GM19035 (cell line): ENCODE measurements around the gene RSPH1.

ENCODE experiments used
- ATAC-seq: cut with Tn5 transposase; IDR thresholded peaks from one replicate; pipeline ENCODE4 v1.9.1; 2021; ENCODE audit not compliant: unreplicated experiment

Gene RSPH1

DNA sequence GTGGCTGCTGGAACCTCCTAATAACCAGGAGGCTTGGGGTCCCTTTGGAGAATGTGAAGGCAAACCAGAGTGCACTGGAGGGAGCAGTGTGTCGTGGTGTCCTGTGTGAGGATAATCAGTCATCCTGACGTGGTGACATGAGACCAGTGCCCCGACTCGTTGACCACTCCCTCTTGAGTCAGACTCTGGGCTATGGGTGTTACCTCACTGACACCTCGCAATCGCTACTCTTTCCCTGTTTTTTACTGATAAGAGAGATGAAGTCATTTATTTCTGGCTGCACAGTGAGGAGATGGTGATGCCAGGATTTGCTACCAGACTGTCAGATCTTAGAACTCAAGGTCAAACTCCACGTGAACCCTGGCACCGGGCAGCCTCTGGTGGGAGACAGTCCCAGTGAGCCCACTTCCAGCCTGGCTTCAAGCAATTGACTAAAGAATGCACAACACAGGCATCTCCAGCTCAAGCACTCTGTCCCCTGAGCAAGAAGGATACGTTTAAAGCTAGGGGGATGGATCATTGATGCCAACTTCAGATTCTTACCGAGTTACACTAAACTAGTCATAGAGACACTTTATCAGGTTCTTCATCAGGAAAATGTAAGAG is 62.0 kb downstream of the RSPH1 start:
- no peak for ATAC-seq

DNA sequence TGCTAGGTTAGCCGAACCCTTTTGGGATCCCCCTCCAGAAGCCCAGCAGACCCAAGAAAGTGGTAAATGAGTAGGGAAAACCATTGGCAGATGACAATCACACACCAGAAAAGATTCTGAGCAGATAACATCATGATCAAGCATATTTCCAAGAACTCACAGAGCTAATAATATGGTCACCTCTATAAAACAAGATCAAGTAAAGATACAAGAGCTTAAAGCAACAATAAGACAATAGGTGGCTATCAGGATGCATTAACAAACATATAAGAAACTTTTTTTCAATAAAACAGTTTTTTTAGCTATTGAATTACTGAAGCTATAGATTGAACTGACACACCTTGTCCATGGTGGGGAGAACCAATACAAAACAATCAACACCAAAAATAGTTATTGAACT is 63.3 kb downstream of the RSPH1 start:
- no peak for ATAC-seq

DNA sequence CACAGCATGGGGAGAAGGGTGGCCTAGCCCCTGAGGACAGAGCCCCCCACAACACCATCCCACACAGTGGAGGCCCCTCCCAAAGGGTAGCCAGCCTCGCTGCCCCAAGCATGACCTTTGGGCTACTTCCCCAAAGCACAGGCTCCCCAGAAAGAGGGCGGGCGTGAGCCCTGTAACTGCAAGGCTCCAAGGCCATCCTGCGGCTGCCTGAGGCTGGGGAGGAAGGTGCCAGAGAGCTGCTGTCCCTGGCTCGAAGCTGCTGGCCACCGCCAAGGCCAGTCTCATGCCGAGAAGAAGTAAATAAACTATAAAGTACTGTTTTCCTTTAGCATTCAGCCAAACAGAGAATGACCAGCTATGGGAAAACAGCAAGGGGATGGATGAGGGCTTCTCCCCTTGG is 64.8 kb downstream of the RSPH1 start:
- ATAC-seq, result no peak

DNA sequence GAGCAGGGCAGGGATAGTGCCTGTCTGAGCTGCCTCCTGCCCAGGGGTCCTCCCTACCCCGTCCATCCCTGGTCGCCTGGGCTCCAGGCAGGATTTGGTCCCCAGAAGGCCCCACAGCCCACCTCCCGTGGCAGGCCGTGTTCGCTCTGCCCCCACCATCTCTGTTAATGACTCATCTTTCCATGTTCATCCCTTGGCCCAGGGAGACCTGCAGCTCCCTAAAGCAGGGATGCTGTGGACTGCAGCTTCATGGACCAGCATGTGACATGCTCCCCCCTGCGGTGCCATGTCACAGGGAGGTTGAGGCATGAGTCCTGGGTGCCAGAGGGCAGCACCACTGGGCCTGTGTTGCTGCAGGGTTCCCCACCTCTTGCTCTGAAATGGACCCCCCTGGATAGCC is 65.5 kb downstream of the RSPH1 start:
- ATAC-seq, result no peak

DNA sequence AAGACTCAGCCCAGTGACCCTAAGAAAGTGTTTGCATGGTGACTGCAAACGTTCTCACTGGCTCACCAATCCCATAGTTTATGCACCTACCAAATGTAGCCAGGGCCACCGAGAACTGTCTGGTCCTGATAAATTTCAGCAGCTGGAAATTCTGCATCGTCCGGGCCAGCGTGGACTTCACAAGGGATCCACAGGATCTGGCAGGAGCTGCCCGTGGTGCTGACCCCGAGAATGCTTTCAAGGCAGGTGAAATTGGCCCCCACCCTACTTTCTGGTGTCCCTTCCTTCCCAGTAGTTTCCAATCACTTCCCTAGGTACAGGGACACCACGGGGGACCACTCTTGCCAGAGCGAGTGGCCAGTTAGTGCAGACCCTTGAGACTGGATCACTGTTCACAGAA is 66.2 kb downstream of the RSPH1 start:
- no peak for ATAC-seq

DNA sequence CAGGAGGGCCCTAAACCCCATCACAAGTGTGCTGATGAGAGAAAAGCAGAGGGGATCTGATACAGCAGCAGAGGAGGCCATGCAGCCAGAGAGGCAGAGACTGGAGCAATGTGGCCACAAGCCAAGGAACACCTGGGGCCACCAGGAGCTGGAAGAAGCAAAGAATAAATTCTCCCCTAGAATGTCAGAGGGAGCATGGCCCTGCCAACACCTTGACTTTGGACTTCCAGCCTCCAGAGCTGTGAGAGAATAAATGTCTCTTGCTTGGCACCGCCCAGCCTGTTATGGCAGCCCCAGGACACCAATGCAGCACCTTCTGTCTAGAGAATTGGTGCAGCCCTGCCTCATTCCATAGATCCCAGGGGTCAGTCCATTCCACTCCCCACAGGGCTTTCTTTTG is 67.0 kb downstream of the RSPH1 start:
- ATAC-seq, result no peak

DNA sequence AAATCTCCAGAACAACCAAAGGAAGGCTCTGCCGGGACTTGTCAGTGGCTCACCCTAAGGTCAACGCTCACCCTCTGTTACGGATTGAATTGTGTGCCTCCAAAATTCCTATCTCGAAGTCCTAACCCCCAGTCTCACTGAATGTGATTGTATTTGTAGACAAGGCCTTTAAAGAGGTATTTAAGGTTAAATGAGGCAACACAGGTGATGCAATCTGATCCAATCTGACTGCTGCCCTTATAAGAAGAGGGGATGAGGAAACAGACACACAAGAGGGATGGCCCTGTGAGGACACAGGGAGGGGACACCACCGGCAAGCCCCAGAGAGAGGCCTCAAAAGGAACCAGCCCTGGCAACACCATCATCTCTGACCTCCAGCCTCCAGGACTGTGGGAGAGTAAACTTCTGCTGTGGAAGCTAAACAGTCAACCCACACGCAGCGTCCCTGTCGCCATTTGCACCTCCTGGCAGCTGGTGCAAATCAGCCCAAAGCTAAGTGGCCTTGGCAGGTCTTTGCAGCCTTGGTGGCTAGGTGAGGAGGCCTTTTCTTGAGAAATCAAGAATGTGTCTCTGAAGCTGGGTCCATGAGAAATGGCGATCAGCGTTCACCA is 68.1 kb downstream of the RSPH1 start:
- no peak for ATAC-seq

DNA sequence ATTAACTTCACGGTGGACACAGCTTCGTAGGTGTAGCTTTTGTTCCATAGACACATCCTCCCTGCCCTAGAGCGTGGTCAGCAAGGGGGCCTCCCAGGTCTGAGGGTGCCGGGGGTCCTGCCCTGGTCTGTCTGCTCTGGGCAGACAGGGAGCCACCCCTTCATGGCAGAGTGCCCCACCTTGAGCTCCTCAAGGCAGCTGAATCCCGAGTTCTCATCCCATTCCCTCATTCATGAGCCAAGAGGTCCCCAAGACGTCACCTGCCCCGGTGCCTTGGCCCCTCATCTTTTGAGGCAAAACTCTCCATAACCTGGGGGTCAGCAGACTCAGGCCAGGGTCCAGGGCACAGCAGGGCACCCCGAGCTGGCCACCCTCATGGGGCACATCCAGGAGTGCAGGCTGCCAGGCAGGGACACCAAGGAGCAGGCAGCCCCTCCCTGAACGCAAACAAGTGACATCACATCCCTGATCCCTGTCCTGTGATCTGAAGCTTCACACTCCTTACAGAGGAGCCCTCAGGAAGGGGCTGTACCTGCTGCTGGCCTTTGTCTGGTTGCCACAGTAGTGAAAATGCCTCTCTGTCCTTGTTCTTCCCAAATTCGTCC is 69.0 kb downstream of the RSPH1 start:
- no peak for ATAC-seq

DNA sequence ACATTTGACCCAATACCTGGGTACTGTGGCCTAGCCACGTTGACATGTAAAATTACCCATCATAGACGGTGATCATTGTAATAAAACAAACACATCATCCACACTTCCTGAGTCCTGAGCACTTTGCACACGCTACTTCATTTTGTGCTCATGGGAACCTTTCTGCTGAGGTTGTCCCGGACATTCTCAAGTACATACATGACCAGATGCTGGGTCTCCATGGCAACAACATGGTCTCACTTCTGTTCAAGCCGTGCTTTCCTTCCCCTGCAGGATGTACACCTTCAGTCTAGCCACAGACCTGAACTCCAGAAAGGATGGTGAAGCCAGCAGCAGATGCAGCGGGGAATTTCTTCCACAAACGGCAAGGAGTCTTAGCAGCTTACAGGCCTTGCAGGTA is 69.6 kb downstream of the RSPH1 start:
- ATAC-seq, result no peak

DNA sequence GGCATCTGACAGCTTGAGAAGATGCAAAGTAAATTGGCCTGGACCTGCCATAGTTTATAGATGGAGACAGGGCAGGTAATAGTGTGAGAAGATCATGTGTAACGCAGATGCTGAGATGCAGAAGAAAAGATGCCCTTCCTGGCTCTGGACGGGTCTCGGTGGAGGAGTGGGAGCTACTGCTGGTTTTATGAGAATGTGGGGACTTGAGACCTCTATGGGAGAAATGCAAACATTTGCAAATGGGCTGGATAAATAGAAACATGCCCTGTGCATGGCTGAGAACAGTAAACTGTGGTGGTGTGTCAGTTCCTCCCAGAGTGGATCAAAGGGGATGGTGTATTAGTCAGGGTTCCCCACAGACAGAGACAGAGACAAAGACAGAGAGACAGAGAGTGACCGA is 70.4 kb downstream of the RSPH1 start:
- no peak for ATAC-seq

DNA sequence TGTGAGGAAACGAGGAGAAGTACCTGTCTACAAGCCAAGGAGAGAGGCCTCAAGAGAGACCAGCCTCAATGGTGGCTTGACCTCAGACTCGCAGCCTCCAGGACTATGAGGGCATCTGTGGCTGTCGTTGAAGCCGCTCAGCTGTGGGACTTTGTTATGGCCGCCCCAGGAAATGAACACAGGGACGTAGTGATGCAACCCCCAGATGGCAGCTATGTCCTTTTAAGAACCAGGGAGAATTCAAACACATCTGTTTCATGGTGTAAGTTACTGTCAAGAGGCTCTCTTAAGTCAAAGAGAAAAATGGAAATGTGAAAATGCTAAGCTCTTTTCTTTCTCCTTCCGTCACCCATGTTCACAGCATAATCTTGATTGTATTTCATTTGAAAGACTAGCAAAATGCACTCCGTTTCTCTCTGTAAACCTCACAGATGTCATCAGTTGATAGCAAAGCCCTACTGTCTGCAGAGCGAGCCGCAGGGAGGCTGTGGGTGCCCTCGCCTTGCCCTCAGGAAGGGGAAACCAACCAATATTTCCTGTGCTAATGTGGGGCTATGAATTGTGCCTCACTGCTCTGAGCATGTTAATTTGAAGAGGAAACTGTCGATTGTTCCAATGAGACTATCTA is 71.0 kb downstream of the RSPH1 start:
- no peak for ATAC-seq

DNA sequence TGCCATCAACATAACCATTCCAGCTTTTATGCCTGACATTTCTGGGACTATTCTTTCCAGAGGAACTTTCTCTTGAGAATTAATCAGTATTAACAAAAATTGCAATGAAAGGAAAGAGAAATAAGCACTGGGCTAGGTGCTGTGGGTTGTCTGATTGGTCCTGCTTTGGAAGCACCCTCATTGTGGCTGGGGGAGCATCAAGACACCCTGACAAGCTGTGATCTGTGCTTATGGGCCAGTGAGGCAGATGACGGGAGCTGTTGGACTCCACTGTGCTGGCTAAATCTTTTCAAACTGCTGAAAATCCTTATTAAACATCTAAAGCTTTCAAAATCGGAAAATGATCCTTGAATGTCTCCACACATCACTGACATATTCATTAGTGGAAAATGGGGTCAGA is 72.3 kb downstream of the RSPH1 start:
- ATAC-seq, result no peak

DNA sequence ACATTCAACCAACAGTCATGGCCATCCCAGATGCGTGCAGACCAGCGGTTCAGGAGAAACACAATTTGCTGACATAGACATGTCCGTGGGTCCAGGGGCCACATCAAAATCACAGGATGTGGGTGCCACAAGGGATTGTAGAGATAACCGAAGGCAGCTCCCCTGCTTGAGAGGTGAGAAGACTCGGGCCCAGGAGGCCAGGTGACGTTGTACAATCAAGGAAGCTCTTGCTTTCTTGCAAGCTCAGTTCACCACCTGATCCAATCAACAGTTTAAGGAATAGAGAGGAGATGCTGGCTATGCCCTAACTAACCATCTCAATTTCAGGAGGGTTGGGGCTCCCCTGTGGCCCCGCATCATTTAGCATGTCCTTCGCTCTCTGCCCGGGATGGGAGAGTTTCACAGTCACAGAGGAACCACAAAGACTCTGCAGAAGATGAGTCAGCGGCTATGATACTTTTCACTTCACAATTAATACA is 72.8 kb downstream of the RSPH1 start:
- ATAC-seq, result peak; percentile 54
